H9 (cell line): ENCODE measurements around the gene CORIN. TPM values are rescaled to one million over a fixed set of nuclear protein-coding genes. Genes with fewer than 3 reads are reported as not detected.

Source experiments
- DNase-seq: peaks from one replicate; pipeline ENCODE4 v3.0.0-alpha.2; 2017
- H2AFZ ChIP-seq: one replicate; pipeline ENCODE4 v1.6.1; 2013; ENCODE audit warnings: mild to moderate bottlenecking, low read length, control low read depth, moderate library complexity
- H2AK5ac ChIP-seq: 2 replicates; pipeline ENCODE4 v1.6.1; 2013; ENCODE audit warnings: low read length, control low read depth, mixed read lengths; ENCODE audit not compliant: insufficient read length
- H2BK120ac ChIP-seq: one replicate; pipeline ENCODE4 v1.6.1; 2013; ENCODE audit warnings: low read depth, mild to moderate bottlenecking, low read length, control low read depth, inconsistent platforms; ENCODE audit not compliant: poor library complexity, severe bottlenecking
- H2BK12ac ChIP-seq: 2 replicates; pipeline ENCODE4 v1.6.1; 2013; ENCODE audit warnings: low read length, control low read depth, mixed read lengths, low read depth; ENCODE audit not compliant: insufficient read length
- H2BK15ac ChIP-seq: 2 replicates; pipeline ENCODE4 v1.6.1; 2013; ENCODE audit warnings: low read depth, low read length, control low read depth
- H2BK20ac ChIP-seq: one replicate; pipeline ENCODE4 v1.6.1; 2013; ENCODE audit warnings: low read depth, mild to moderate bottlenecking, low read length, control low read depth, inconsistent platforms; ENCODE audit not compliant: poor library complexity, severe bottlenecking
- H2BK5ac ChIP-seq: 2 replicates; pipeline ENCODE4 v1.6.1; 2013; ENCODE audit warnings: low read length, control low read depth, mixed read lengths; ENCODE audit not compliant: insufficient read length
- H3K14ac ChIP-seq: 2 replicates; pipeline ENCODE4 v1.6.1; 2013; ENCODE audit warnings: low read length, control low read depth; ENCODE audit not compliant: insufficient read depth
- H3K18ac ChIP-seq: 2 replicates; pipeline ENCODE4 v1.6.1; 2013; ENCODE audit warnings: low read depth, mild to moderate bottlenecking, mixed read lengths, low read length, control low read depth; ENCODE audit not compliant: insufficient read length
- H3K23ac ChIP-seq: 2 replicates; pipeline ENCODE4 v1.6.1; 2013; ENCODE audit warnings: low read length, control low read depth, mixed read lengths, low read depth; ENCODE audit not compliant: insufficient read length
- H3K23me2 ChIP-seq: 2 replicates; pipeline ENCODE4 v1.6.1; 2013; ENCODE audit warnings: low read depth, mild to moderate bottlenecking, mixed read lengths, low read length, control low read depth; ENCODE audit not compliant: insufficient read length, poor library complexity, severe bottlenecking
- H3K27ac ChIP-seq: 2 replicates; pipeline ENCODE4 v1.5.1; 2013; ENCODE audit warnings: low read length, control low read depth, mixed read lengths, low read depth; ENCODE audit not compliant: insufficient read length
- H3K27me3 ChIP-seq: 2 replicates; pipeline ENCODE4 v1.6.1; 2013; ENCODE audit warnings: low read length, control low read depth, inconsistent platforms; ENCODE audit not compliant: insufficient read depth
- H3K4ac ChIP-seq: 2 replicates; pipeline ENCODE4 v1.6.1; 2013; ENCODE audit warnings: low read depth, mild to moderate bottlenecking, control low read depth, inconsistent platforms, low read length, moderate library complexity
- H3K4me1 ChIP-seq: 2 replicates; pipeline ENCODE4 v1.6.1; 2013; ENCODE audit warnings: low read length, control low read depth, inconsistent platforms; ENCODE audit not compliant: insufficient read depth
- H3K4me2 ChIP-seq: 2 replicates; pipeline ENCODE4 v1.6.1; 2013; ENCODE audit warnings: low read length, control low read depth, mixed read lengths; ENCODE audit not compliant: insufficient read length, insufficient read depth
- H3K56ac ChIP-seq: 2 replicates; pipeline ENCODE4 v1.6.1; 2013; ENCODE audit warnings: low read depth, mild to moderate bottlenecking, mixed read lengths, low read length, control low read depth; ENCODE audit not compliant: insufficient read length
- H3K79me1 ChIP-seq: 2 replicates; pipeline ENCODE4 v1.6.1; 2013; ENCODE audit warnings: low read depth, mild to moderate bottlenecking, moderate library complexity, low read length, control low read depth, inconsistent platforms; ENCODE audit not compliant: insufficient read depth, poor library complexity, severe bottlenecking
- H3K79me2 ChIP-seq: 2 replicates; pipeline ENCODE4 v1.6.1; 2013; ENCODE audit warnings: low read length, control low read depth, inconsistent platforms; ENCODE audit not compliant: insufficient read depth
- H3K9ac ChIP-seq: 2 replicates; pipeline ENCODE4 v1.6.1; 2013; ENCODE audit warnings: low read length, control low read depth, mixed read lengths; ENCODE audit not compliant: insufficient read length; ENCODE audit errors: extremely low read depth
- H3K9me3 ChIP-seq: one replicate; pipeline ENCODE4 v1.6.1; 2013; ENCODE audit warnings: low read depth, low read length, inconsistent platforms; ENCODE audit not compliant: control insufficient read depth
- H3T11ph ChIP-seq: one replicate; pipeline ENCODE4 v1.6.1; 2013; ENCODE audit warnings: mild to moderate bottlenecking, low read length, control low read depth, inconsistent platforms
- H4K20me1 ChIP-seq: one replicate; pipeline ENCODE4 v1.6.1; 2013; ENCODE audit not compliant: control insufficient read depth, insufficient read length, insufficient read depth
- H4K5ac ChIP-seq: 2 replicates; pipeline ENCODE4 v1.6.1; 2013; ENCODE audit warnings: low read depth, mild to moderate bottlenecking, mixed read lengths, low read length, control low read depth; ENCODE audit not compliant: insufficient read length
- H4K8ac ChIP-seq: replicated peaks from 2 replicates; pipeline ENCODE4 v1.6.1; 2013; ENCODE audit warnings: low read length, control low read depth, mixed read lengths, low read depth; ENCODE audit not compliant: insufficient read length
- H4K91ac ChIP-seq: 2 replicates; pipeline ENCODE4 v1.6.1; 2013; ENCODE audit warnings: low read depth, mild to moderate bottlenecking, moderate library complexity, mixed read lengths, low read length, control low read depth; ENCODE audit not compliant: insufficient read length
- H3K27ac Mint-ChIP-seq, 3 experiments: 2 replicates in 2 of 3; 3 replicates in 1 of 3; pipeline ENCODE4 v1.8.0; 2020 to 2021; ENCODE audit warnings: mixed read lengths in 3 of 3, mild to moderate bottlenecking in 1 of 3, moderate library complexity in 1 of 3
- H3K27me3 Mint-ChIP-seq: 2 replicates; pipeline ENCODE4 v1.8.0; 2021; ENCODE audit warnings: low read depth, mild to moderate bottlenecking, moderate library complexity, mixed read lengths
- H3K36me3 Mint-ChIP-seq, 3 experiments: 2 replicates in 2 of 3; 3 replicates in 1 of 3; pipeline ENCODE4 v1.8.0; 2020 to 2021; ENCODE audit warnings: low read depth in 3 of 3, mixed read lengths in 3 of 3; ENCODE audit not compliant: insufficient read depth in 1 of 3
- H3K4me1 Mint-ChIP-seq, 2 experiments: 2 replicates each; pipeline ENCODE4 v1.8.0; 2020; ENCODE audit warnings: mixed read lengths in 2 of 2
- H3K4me3 Mint-ChIP-seq, 2 experiments: 2 replicates in 1 of 2; 3 replicates in 1 of 2; pipeline ENCODE4 v1.8.0; 2020 to 2021; ENCODE audit warnings: mild to moderate bottlenecking in 2 of 2, mixed read lengths in 2 of 2, moderate library complexity in 1 of 2
- H3K9me3 Mint-ChIP-seq, 2 experiments: 2 replicates in 1 of 2; 3 replicates in 1 of 2; pipeline ENCODE4 v1.8.0; 2020; ENCODE audit warnings: mild to moderate bottlenecking in 2 of 2, mixed read lengths in 2 of 2, moderate library complexity in 1 of 2
- WGBS: extraction: QIAGEN DNeasy Blood & Tissue Kit; methylation state at CpG from one replicate; pipeline ENCODE4 v1.1.7; 2013; ENCODE audit warnings: missing lambda C conversion rate, low lambda C conversion rate, mixed read lengths; ENCODE audit not compliant: insufficient read length; ENCODE audit errors: extremely low coverage; 5-methylcytosine and 5-hydroxymethylcytosine counted together
- total RNA-seq: library from RNA; stranded (reverse); gene quantifications from 2 replicates; pipeline ENCODE4 v1.2.1, GENCODE V29; 2021
- TF ChIP-seq, protein P1 (sequence below): fragments of 200-600 bp; sonication (generic); conservative IDR thresholded peaks from 3 replicates; pipeline ENCODE4 v1.8.0; 2021; ENCODE audit warnings: antibody characterized with exemption, mild to moderate bottlenecking

CORIN gene
- total RNA-seq, 1 experiment from 2014 or later: 0.39 TPM

DNA sequence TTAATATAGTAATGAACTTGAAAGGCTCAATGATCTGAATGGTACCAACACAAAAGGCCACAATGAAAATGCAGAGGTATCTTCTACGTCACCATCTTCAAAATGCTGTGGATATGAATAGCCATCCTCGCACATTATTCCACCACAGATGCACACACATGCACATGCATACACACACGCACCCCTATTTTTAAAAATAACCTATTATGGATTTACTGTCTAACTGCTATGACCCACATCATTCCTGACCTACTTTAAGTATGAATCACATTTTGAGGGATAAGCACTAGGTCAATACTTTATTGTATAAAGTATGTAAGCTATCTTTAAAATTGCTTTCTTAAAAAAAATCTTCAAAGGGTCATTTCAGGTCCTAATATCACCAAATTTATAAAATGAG lies 24.4 kb upstream of the CORIN start:
- H3K27me3 ChIP-seq: no peaks in the 10 kb centered on the region
- no peak for DNase-seq

More for the DNA sequence above, 24.4 kb upstream of the CORIN start:
- H3K4me1 Mint-ChIP-seq: peaks cover 0 to 5% of the 10 kb centered on the region in 2 experiments; a peak in 3 of 4 replicates
- no peak overlapping the region for H2AK5ac ChIP-seq
- H4K8ac ChIP-seq: no peak overlapping the region
- no peak overlapping the region for H3K56ac ChIP-seq
- WGBS: no CpG with 5 or more reads among the region's 3 CpGs
- H3K4me3 Mint-ChIP-seq: no peak overlapping the region
- no peaks in the 10 kb centered on the region for H3K9me3 Mint-ChIP-seq
- no peak overlapping the region for H4K5ac ChIP-seq
- H3T11ph ChIP-seq: no peak overlapping the region
- H2AFZ ChIP-seq: no peak overlapping the region
- peaks cover 4 to 29% (median 24%) of the 10 kb centered on the region in 3 experiments; a peak in 6 of 7 replicates for H3K36me3 Mint-ChIP-seq
- no peaks in the 10 kb centered on the region for H4K20me1 ChIP-seq
- no peak overlapping the region for H3K27ac ChIP-seq
- H3K27me3 Mint-ChIP-seq: no peaks in the 10 kb centered on the region
- TF ChIP-seq, protein P1, sequence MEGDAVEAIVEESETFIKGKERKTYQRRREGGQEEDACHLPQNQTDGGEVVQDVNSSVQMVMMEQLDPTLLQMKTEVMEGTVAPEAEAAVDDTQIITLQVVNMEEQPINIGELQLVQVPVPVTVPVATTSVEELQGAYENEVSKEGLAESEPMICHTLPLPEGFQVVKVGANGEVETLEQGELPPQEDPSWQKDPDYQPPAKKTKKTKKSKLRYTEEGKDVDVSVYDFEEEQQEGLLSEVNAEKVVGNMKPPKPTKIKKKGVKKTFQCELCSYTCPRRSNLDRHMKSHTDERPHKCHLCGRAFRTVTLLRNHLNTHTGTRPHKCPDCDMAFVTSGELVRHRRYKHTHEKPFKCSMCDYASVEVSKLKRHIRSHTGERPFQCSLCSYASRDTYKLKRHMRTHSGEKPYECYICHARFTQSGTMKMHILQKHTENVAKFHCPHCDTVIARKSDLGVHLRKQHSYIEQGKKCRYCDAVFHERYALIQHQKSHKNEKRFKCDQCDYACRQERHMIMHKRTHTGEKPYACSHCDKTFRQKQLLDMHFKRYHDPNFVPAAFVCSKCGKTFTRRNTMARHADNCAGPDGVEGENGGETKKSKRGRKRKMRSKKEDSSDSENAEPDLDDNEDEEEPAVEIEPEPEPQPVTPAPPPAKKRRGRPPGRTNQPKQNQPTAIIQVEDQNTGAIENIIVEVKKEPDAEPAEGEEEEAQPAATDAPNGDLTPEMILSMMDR: no peak
- no peaks in the 10 kb centered on the region for H3K79me1 ChIP-seq
- H2BK12ac ChIP-seq: no peak overlapping the region
- H3K23ac ChIP-seq: no peak overlapping the region
- no peak overlapping the region for H3K4me2 ChIP-seq
- H3K14ac ChIP-seq: no peak overlapping the region
- no peak overlapping the region for H3K4ac ChIP-seq
- H3K79me2 ChIP-seq: no peaks in the 10 kb centered on the region
- no peak overlapping the region for H2BK120ac ChIP-seq
- no peak overlapping the region for H3K9ac ChIP-seq
- no peak overlapping the region for H2BK20ac ChIP-seq
- H3K18ac ChIP-seq: no peak overlapping the region
- no peaks in the 10 kb centered on the region for H3K23me2 ChIP-seq
- no peak overlapping the region for H2BK15ac ChIP-seq
- no peaks in the 10 kb centered on the region for H3K4me1 ChIP-seq
- H3K27ac Mint-ChIP-seq: no peak overlapping the region
- H3K9me3 ChIP-seq: no peaks in the 10 kb centered on the region
- H4K91ac ChIP-seq: no peak overlapping the region
- H2BK5ac ChIP-seq: no peak overlapping the region
